GM12891 (cell line): ENCODE measurements around the gene IGFL4.
A peak's percentile ranks its signal among the peaks of the same experiment; 100 is the strongest.

ENCODE experiments used
- DNase-seq: peaks from one replicate; pipeline ENCODE4 v3.0.0; 2011; ENCODE audit warnings: low spot score; ENCODE audit not compliant: insufficient read length
- FAIRE-seq: peaks from 2 replicates; lab custom pipeline; 2011; peaks lifted over from hg19 to GRCh38; lab: Jason Lieb, UNC
- PAX5 ChIP-seq: IDR thresholded peaks from 2 replicates; pipeline ENCODE4 v1.6.1; 2011; ENCODE audit warnings: low read length, moderate library complexity, mild to moderate bottlenecking; ENCODE audit not compliant: insufficient read depth, severe bottlenecking
- POLR2A ChIP-seq: IDR thresholded peaks from 2 replicates; pipeline ENCODE4 v1.6.1; 2011; ENCODE audit warnings: low read depth, low read length, control low read depth
- POLR2AphosphoS5 ChIP-seq: IDR thresholded peaks from 2 replicates; pipeline ENCODE4 v1.6.1; 2011; ENCODE audit warnings: low read depth, low read length, control low read depth
- POU2F2 ChIP-seq: IDR thresholded peaks from 2 replicates; pipeline ENCODE4 v1.6.1; 2011; ENCODE audit warnings: low read depth, mild to moderate bottlenecking, control low read depth, low read length, moderate library complexity
- SPI1 ChIP-seq: IDR thresholded peaks from 2 replicates; pipeline ENCODE4 v1.6.1; 2011; ENCODE audit warnings: low read depth, low read length, control low read depth
- TAF1 ChIP-seq: IDR thresholded peaks from 2 replicates; pipeline ENCODE4 v1.6.1; 2011; ENCODE audit warnings: low read depth, low read length, control low read depth

The IGFL4 gene

GRCh38 chr19:46015687-46016425 is 24.9 kb downstream of the IGFL4 start:
- FAIRE-seq (peak; percentile 66), DNase-seq (no peak)
- no peak for TF ChIP-seq SPI1
- TF ChIP-seq POLR2AphosphoS5: no peak
- TF ChIP-seq POLR2A: no peak
- TF ChIP-seq POU2F2: no peak
- TF ChIP-seq PAX5: no peak
- no peak for TF ChIP-seq TAF1

DNA sequence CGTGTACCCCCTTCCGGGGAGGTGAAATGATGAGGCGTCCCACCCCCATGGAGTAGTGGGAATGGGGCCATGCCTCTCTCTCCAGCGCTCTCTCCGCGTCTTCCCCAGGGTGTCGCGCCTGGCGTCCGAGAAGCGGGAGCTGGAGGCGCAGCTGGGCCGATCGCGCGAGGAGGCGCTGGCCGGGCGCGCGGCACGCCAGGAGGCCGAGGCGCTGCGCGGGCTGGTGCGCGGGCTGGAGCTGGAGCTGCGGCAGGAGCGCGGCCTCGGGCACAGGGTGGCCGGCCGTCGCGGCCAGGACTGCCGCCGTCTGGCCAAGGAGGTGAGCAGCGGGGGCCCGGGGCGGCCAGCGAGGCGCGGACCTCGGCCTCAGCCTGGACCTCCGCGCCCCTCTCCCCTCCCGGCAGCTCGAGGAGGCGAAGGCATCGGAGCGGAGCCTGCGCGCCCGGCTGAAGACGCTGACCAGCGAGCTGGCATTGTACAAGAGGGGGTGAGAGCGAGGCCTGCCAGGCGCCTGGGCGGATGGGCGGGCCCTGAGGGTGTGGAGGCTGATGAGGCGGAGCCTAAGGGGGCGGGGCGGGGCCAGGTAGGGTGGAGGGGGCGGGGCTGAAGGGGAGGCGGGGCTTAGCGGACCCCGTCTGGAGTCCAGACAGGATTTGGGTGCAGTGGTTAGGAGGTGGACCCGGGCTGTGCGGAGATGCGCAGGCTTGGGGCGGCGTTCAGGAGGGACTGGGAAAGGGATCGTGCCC is 25.7 kb downstream of the IGFL4 start:
- DNase-seq (peak; percentile 62), FAIRE-seq (no peak)
- TF ChIP-seq POU2F2 (no peak), POLR2AphosphoS5 (no peak), TAF1 (no peak), PAX5 (no peak), SPI1 (no peak), POLR2A (no peak)

GRCh38 chr19:46014534-46014933 is 26.3 kb downstream of the IGFL4 start:
- no peak for TF ChIP-seq POLR2A
- TF ChIP-seq SPI1: no peak
- TF ChIP-seq POLR2AphosphoS5: no peak
- TF ChIP-seq POU2F2: no peak
- no peak for TF ChIP-seq PAX5
- TF ChIP-seq TAF1: no peak
- FAIRE-seq: no peak
- no peak for DNase-seq

GRCh38 chr19:46009530-46010510 is 31.0 kb downstream of the IGFL4 start:
- peak; percentile 87 for FAIRE-seq
- no peak for TF ChIP-seq TAF1
- no peak for TF ChIP-seq POLR2AphosphoS5
- TF ChIP-seq POU2F2: no peak
- no peak for TF ChIP-seq POLR2A
- TF ChIP-seq SPI1: no peak
- peak; percentile 60 for DNase-seq

DNA sequence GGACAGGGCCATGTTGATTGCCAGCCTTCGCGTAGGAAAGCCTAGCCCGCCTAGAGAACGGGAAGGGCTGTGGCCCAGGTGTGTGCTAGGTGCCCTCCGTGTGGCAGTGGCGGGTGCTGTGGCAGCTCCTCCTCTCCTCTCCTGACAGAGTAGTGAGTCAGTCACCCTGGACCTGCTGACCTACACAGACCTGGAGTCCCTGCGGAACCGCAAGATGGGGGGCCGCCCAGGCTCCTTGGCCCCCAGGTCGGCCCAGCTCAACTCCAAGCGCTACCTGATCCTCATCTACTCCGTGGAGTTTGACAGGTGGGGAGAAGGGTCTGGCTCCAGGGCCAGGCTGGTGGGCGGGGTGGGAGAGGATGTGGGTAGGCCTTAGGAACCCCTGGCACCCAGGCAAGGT is 34.4 kb downstream of the IGFL4 start:
- no peak for FAIRE-seq
- TF ChIP-seq POLR2AphosphoS5 (no peak), TAF1 (no peak), PAX5 (no peak), POU2F2 (no peak), POLR2A (no peak), SPI1 (no peak)
- DNase-seq: no peak

- TF ChIP-seq POLR2A: no peak
- TF ChIP-seq POLR2AphosphoS5: no peak
- no peak for TF ChIP-seq SPI1
- no peak for TF ChIP-seq POU2F2
- no peak for TF ChIP-seq PAX5
- no peak for TF ChIP-seq TAF1
- DNase-seq: no peak
- FAIRE-seq: no peak
Observed at GRCh38 chr19:46002678-46003275, 38.0 kb downstream of the IGFL4 start.

DNA sequence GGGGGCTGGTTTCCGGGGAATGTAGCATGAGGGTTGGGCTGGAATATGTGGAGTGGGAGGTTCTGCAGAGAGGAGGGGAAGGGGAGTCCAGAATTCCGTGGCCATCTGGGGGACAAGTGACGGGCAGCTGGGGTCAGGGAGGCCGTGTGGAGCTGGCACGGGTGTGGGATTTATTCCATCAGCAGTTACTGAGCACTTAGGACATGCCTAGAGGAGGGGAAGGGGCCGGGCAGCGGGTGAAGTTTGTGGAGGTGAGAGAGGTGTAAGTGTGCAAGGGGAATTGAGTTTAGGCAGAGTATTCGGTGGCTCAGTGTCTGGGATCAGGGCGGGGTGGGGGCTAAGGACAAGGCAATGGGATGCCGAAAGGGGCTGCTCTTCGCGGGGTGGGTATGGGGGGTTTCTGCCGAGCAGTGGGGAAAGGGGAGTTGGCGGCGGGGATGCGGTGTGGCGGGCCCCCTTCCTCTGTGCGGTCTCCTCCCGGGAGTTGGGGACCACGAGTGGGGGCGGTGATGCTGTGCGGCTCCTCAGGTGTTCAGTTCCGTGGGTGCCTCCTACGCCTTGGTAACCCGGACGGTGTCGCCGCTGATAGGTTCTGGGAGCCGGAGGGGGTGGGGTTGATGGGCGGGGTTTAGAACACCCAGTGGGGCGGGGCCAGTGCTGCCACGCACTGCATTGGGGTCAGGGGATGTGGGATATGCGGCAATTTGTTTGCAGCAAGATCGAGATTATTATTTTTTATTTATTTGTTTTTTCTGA is 40.1 kb downstream of the IGFL4 start:
- DNase-seq (peak; percentile 90), FAIRE-seq (peak; percentile 38)
- TF ChIP-seq TAF1: no peak
- no peak for TF ChIP-seq SPI1
- TF ChIP-seq PAX5: no peak
- no peak for TF ChIP-seq POU2F2
- no peak for TF ChIP-seq POLR2A
- TF ChIP-seq POLR2AphosphoS5: no peak

- TF ChIP-seq SPI1: peak; percentile 71
- no peak for TF ChIP-seq POLR2A
- no peak for DNase-seq
- no peak for FAIRE-seq
Observed at GRCh38 chr19:45999653-46000121, 41.1 kb downstream of the IGFL4 start.
